NOMO-1 treated with dmso at 0.1 percent for 144 hours (cell line): Measurements from ENCODE around the gene SEC61A2.
"Not testable (repeated sequence)": the region's sequence is repeated elsewhere in the genome, so short reads cannot be mapped to it uniquely, and the experiment has no call there.

ENCODE experiments used
- DNase-seq: peaks from one replicate; lab custom pipeline; 2025; ENCODE audit not compliant: unreplicated experiment; lab: John Stamatoyannopoulos, UW

Gene SEC61A2

GRCh38 chr10:12158111-12158510 lies 28.6 kb downstream of the SEC61A2 start:
- peak; percentile 69 for DNase-seq

DNA sequence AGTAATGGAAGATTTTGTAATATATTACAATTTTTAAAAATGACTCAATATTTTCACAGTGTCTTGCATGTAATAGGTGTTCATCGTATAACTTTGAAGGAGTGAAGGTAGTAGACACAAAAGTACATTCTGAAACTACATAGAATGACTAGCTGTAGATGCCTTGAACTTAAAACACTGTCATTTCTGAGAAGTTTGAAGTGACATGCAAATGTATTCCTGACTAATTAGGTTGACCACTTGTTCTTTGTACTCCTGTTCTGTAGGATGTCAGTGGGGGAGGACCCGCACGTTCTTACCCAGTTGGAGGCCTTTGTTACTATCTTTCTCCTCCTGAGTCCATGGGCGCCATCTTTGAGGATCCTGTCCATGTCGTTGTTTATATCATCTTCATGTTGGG lies 31.2 kb downstream of the SEC61A2 start:
- no peak for DNase-seq

DNA sequence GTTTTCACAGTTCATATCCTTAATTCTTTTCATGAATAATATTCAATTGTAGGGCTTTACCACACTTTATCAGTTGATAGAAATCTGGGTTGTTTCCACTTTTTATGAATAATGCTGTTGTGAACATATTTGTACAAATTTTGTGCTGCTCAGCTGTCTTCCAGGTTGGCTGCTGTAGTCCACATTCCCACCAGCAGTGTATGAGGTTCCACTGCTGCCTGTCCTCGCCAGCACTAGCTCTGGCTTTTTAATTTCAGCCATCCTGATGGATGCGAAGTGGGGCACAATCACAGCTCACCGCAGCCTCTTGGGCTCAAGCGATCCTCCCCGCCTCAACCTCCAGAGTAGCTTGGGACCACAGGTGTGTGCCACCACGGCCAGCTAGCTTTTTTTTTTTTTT lies 33.5 kb downstream of the SEC61A2 start:
- DNase-seq, result no peak

- no peak for DNase-seq
Observed at GRCh38 chr10:12164085-12164484, 34.6 kb downstream of the SEC61A2 start.

- no peak for DNase-seq
Observed at GRCh38 chr10:12165036-12165435, 35.6 kb downstream of the SEC61A2 start.

DNA sequence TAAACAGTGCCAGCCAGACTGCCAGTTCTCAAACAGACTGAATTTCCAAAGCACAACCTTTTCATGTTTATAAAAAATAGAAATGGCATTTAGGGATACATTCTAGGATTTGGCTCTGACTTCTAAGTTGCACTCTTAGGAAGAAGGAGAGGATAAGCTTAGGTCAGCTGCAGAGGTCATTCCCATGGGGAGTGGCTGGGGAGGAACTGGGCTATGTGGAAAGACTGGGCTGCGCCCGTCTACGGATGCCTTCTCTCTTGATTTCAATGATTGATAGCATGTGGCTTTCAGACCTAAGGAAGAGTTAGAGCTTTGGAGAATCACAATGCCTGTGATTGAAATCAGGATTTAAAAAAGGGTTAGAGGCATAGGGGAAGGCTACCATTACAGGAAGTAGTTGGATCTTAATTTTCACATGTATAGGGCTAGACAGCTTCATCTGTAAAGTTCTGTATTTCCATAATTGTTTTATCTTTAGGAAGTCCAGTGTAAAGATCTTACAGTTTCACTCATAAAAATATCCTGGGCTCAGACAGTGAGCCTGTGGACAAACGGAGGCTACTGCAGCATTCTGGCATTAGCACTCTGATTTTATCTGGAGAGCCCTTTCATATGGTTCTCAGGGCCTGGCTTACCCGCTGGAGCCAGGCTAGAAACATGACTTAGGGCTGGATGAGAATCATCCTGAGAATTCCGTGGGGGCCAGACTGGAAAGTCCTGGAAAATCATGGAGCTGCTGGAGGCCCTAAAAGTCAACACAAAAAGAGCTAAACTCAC lies 36.7 kb downstream of the SEC61A2 start:
- no peak for DNase-seq

GRCh38 chr10:12171512-12171911 lies 42.0 kb downstream of the SEC61A2 start:
- not testable (repeated sequence) for DNase-seq

DNA sequence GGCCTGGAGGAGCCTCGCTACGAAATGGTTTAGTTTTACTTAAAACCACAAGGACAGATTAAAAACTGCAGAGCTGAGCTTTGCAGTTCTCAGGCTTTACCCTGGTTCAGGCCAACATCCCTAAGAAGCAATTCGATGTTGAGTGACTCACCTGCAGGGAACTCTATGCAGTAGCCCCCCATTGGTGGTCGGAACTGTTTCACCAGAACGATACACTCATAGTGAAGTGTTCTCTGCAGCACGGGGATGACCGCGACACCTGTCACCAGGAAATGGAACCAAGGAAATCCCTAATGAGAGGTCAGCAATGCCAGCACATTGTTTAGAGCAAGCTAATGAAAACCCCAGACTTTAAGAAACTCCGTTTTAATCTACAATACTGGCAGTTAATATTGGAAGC lies 48.2 kb downstream of the SEC61A2 start:
- no peak for DNase-seq

DNA sequence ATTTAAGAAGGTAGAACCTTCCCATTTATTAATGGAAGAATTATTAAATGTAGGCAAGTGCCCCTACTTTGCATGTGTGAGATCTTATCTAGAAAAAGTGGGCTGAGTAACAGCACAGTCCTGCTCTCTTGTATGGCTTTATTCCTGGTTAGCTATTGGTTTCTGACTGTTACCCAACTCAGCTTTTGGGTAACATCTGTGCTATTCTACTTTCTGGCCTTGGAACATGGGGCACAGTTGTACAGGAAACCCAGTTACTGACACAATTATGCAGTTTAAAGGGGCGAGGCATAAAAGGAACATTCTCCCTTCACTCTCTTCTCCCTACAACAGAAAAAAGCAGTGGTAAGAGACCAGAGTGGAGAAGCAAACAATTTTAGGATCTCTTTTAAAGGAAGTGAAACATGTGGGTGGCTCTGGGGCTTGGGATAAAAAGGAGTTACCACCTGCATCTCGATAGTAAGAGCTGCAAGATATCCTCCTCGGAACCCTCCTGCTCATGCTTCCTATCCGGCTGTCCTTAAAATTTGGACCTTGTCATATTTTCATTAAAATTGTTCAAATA lies 50.2 kb downstream of the SEC61A2 start:
- peak; percentile 69 for DNase-seq

DNA sequence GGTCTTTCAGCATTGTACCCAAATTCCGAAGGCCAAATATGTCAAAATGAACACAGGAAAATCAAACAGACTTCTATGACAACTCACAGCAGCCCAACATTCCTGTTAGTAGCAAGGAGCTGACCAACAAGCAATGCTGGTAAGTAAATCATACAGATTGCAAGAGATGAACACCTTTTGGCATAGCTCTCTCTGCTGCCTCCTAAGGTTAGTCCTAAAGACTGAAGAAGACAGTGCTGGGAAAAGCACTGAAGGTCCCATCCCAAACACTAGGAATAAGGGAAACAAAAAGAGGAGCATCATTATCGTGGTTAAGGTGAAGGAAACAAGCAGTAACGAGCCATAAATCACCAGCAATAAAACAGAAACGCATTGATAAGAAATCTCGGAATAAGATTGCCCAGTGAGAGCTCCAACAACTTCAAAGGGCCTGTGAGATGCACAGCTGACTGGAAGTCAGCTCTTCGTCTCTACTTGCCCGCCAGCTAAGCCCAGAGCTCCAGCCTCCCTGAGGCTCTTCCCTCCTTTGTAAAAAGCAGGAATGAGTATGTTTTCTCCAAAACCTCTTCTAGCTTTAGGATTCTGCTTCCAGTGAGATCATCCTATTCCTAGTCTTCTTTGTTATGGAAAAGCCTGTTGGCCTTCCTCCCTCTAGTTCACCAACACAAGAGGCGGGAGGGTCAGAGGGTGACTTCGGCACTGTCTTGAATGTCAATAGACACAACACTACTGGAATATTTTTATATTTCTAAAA lies 50.9 kb downstream of the SEC61A2 start:
- DNase-seq, result no peak

DNA sequence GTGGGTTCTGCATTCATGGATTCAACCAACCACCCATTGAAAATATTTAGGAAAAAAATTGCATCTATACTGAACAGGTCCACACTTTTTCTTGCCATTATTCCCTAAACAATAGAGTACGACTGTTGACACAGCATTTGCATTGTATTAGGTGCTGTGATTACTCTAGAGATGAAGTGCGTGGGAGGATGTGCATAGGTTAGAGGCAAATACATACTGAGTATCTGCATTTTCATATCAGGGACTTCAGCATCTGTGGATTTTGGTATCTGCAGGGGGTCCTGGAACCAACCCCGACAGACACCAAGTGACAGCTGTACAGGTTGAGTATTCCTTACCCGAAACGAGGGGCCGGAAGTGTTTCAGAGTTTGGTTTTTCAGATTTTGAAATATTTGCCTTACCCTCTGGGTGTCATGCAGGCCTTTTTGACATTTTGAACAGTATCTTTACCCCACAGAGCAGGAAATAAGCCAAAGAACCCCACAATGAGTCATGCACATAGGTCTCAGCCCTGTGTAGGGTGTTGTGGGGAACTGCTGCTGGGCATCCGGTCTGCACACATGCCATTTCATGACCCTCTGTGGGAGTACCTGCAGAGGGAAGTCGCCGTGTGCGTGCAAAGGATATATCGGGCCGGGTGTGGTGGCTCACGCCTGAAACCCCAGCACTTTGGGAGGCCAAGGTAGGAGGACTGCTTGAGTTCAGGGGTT lies 51.7 kb downstream of the SEC61A2 start:
- DNase-seq, result peak; percentile 94

DNA sequence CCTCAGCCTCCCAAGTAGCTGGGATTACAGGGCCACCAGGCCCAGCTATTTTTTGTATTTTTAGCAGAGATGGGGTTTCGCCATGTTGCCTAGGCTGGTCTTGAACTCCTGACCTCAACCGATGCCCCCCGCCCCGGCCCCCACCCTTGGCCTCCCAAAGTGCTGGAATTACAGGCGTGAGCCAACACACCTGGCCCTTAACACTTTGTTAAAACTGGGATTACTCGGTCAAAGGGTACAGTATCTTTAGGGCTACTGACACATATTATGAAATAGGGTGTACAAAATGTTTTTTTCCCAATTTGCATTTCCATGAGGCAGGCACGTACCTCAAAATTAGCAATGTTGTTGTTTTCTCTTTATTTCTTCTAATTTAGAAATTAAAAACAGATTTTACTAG lies 54.7 kb downstream of the SEC61A2 start:
- DNase-seq, result no peak

- DNase-seq, result no peak
Observed at GRCh38 chr10:12186323-12186722, 56.8 kb downstream of the SEC61A2 start.

DNA sequence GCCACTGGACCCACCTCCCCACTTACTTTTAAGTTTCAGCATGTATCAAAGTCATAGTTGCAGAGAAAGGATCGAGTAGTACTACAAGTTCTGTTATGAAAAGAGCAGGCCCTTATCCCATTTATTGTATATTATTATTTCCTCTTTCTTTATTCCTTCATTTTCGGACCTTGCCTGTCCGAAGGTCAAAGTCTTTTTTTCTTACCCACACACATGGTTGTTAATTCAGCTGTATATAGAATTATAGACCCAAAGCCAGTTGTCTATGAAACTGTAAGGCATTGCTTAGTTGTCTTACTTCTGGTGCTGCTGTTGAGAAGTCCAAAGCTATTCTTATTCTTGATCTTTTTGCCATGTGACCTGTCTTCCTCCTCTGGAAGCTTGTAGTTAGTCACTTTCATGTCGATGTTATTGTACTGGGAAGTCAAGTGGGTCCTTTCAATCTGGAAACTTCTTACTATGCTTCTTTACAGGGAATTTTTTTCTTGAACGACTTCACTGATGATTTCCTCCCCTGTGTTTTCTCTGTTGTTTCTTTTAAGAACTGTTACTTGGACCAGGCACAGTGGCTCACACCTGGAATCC lies 57.9 kb downstream of the SEC61A2 start:
- no peak for DNase-seq

DNA sequence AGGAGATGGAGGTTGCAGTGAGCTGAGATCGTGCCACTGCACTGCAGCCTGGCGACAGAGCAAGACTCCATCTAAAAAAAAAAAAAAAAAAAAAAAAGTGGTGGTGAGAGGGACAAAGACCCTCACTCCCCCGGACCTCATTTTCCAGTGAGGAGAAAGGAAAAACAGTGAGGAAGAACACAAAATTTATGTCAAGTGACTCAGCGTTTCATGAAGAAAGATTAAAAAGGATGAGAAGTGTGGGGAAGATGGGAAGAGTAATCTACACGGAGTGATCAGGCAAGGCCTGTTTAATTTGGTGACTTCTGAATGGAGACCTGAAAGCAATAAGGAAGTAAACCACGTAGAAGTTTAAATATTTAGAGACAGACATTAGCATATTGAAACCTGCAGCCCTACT lies 59.2 kb downstream of the SEC61A2 start:
- no peak for DNase-seq

GRCh38 chr10:12189426-12189825 lies 59.9 kb downstream of the SEC61A2 start:
- DNase-seq, result no peak

GRCh38 chr10:12191715-12192114 lies 62.2 kb downstream of the SEC61A2 start:
- no peak for DNase-seq

DNA sequence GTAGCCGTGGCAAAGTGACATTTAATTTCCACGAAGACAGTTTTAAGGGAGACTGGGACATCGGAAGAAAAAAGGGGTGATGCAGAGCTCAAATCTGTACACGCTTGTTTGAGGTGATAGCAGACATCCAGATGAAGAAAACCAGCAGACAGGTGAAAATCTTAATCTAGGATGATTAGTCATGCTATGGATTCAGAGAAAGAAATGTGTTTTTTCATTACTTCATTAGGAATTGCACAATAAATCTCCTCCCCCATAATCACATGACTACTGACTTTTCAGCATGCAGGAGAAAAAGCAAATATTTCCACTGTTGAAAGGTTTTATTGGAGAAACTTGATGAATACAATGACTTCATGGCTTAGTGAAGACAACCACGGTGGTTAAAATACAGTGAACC lies 63.7 kb downstream of the SEC61A2 start:
- no peak for DNase-seq

DNA sequence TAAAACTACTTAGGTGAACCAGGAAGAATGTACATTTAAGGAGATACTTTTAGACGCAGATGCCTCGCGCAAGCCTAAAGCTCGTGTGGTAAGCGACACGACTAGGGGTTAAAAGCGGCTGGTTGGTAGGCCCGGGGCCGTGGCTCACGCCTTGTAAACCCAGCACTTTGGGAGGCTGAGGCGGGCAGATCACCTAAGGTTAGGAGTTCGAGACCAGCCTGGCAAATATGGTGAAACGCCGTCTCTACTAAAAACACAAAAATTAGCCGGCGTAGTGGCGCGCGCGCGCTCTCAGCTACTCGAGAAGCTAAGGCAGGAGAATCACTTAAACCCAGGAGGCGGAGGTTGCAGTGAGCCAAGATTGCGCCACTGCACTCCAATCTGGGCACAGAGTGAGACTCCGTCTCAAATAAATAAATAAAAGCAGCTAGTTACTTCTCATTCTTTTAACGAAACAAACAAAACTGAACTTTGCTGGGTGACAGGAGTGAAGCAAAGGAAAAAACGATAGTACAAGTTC lies 65.3 kb downstream of the SEC61A2 start:
- no peak for DNase-seq

DNA sequence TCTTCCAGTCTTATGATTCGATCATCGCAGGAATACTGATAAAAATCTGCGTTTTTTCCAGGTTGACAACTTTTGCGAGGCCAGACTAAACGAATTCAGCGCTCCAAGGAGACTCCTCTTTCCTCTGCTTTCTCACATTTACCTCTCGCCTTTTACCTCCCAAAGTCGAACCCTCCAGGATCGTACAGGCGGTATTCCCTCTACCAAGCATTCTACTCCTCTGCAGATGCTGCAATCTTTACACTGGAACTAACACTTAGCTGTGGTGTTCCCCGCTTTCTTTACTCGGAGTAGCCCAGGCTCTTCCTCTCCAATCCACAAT lies 65.8 kb downstream of the SEC61A2 start:
- no peak for DNase-seq
